Keratinocyte (primary cell): ENCODE measurements around the gene LRFN3.

Experiments
- CTCF ChIP-seq, 3 experiments: IDR thresholded peaks in 1 of 3; conservative IDR thresholded peaks in 1 of 3; optimal IDR thresholded peaks in 1 of 3; 2 replicates in 2 of 3; 3 replicates in 1 of 3; pipeline versions ENCODE3 to v1.5.1; 2011; ENCODE audit warnings: low read length in 3 of 3, mild to moderate bottlenecking in 3 of 3, moderate library complexity in 2 of 3, control low read depth in 1 of 3, inconsistent platforms in 1 of 3; ENCODE audit not compliant: insufficient read depth in 2 of 3; ENCODE audit errors: extremely low read depth in 1 of 3
- EZH2 ChIP-seq: IDR thresholded peaks from one replicate; pipeline ENCODE4 v1.6.1; 2012; ENCODE audit warnings: inconsistent platforms, mild to moderate bottlenecking, low read length, moderate library complexity

- no peak for TF ChIP-seq CTCF (optimal IDR thresholded peaks at IDR 0.05 in 1 of 3, IDR thresholded peaks at IDR 0.05 in 1 of 3, conservative IDR thresholded peaks at IDR 0.05 in 1 of 3; ENCODE audit: extremely low read depth in 1 of 3, insufficient read depth in 2 of 3, low read length in 3 of 3)
- no peak for TF ChIP-seq EZH2
These were observed 39.5 kb downstream of the LRFN3 start for GRCh38 chr19:35975608-35976214.
